ENCODE measurements around the gene COL10A1.

Gene COL10A1

GRCh38 chr6:116078522-116078921 is 47.4 kb downstream of the COL10A1 start:
- H3K9me3 ChIP-seq (ENCODE audit: severe bottlenecking), result no peaks in the 10 kb centered on the region
- no peaks in the 10 kb centered on the region for H3K36me3 ChIP-seq
- no peak overlapping the region for H3K4me3 ChIP-seq (ENCODE audit: low read depth, low read length)
- no peak overlapping the region for H3K27ac ChIP-seq
- no peaks in the 10 kb centered on the region for H3K27me3 ChIP-seq (ENCODE audit: insufficient read depth, low read depth, severe bottlenecking)
- TF ChIP-seq CTCF (IDR thresholded peaks at IDR 0.05; ENCODE audit: low read depth, low read length), result no peak
- DNase-seq, result no peak

GRCh38 chr6:116074732-116075390 is 51.1 kb downstream of the COL10A1 start:
- no peak overlapping the region for H3K4me3 ChIP-seq (ENCODE audit: low read depth, low read length)
- H3K9me3 ChIP-seq (ENCODE audit: severe bottlenecking), result no peaks in the 10 kb centered on the region
- no peak for TF ChIP-seq CTCF (IDR thresholded peaks at IDR 0.05; ENCODE audit: low read depth, low read length)
- H3K27me3 ChIP-seq (ENCODE audit: insufficient read depth, low read depth, severe bottlenecking), result no peaks in the 10 kb centered on the region
- no peaks in the 10 kb centered on the region for H3K36me3 ChIP-seq
- H3K27ac ChIP-seq, result no peak overlapping the region
- no peak for DNase-seq

GRCh38 chr6:116073765-116074440 is 52.0 kb downstream of the COL10A1 start:
- no peak overlapping the region for H3K4me3 ChIP-seq (ENCODE audit: low read depth, low read length)
- no peak for DNase-seq
- no peaks in the 10 kb centered on the region for H3K27me3 ChIP-seq (ENCODE audit: insufficient read depth, low read depth, severe bottlenecking)
- H3K27ac ChIP-seq, result no peak overlapping the region
- TF ChIP-seq CTCF (IDR thresholded peaks at IDR 0.05; ENCODE audit: low read depth, low read length), result no peak
- H3K9me3 ChIP-seq (ENCODE audit: severe bottlenecking), result no peaks in the 10 kb centered on the region
- no peaks in the 10 kb centered on the region for H3K36me3 ChIP-seq

- Histone ChIP-seq H3K27me3 (ENCODE audit: insufficient read depth, low read depth, severe bottlenecking) (no peaks in the 10 kb centered on the region), H3K36me3 (no peaks in the 10 kb centered on the region), H3K9me3 (ENCODE audit: severe bottlenecking) (no peaks in the 10 kb centered on the region), H3K4me3 (ENCODE audit: low read depth, low read length) (no peak overlapping the region), H3K27ac (no peak overlapping the region)
- TF ChIP-seq CTCF (IDR thresholded peaks at IDR 0.05; ENCODE audit: low read depth, low read length), result no peak
- DNase-seq, result no peak
Observed at GRCh38 chr6:116072368-116072767, 53.6 kb downstream of the COL10A1 start.

GRCh38 chr6:116070616-116071389 is 55.1 kb downstream of the COL10A1 start:
- no peak for TF ChIP-seq CTCF (IDR thresholded peaks at IDR 0.05; ENCODE audit: low read depth, low read length)
- Histone ChIP-seq H3K36me3 (no peaks in the 10 kb centered on the region), H3K27ac (no peak overlapping the region), H3K4me3 (ENCODE audit: low read depth, low read length) (no peak overlapping the region), H3K9me3 (ENCODE audit: severe bottlenecking) (no peaks in the 10 kb centered on the region), H3K27me3 (ENCODE audit: insufficient read depth, low read depth, severe bottlenecking) (no peaks in the 10 kb centered on the region)
- no peak for DNase-seq
